Natural killer cell treated with Interleukin-12 subunit alpha and Interleukin-12 subunit beta and Interleukin-15 and Interleukin-18, amount 100 ng/mL, for 72 hours (primary cell): ENCODE measurements around the gene RELL1. TPM values are rescaled to one million over a fixed set of nuclear protein-coding genes. Genes with fewer than 3 reads are reported as not detected.
A peak's percentile ranks its signal among the peaks of the same experiment; 100 is the strongest.

ENCODE experiments used
- ATAC-seq, 2 donors: fragments of 150-1000 bp; cut with Tn5 transposase in 1 of 2; sonication (Bioruptor Pico), chemical (Tn5 transposase) in 1 of 2; 2 replicates each; pipeline ENCODE4 v1.10.0; 2021
- DNase-seq: peaks from one replicate; pipeline ENCODE4 v3.0.0; 2022; ENCODE audit warnings: low spot score
- H3K27ac Mint-ChIP-seq, 2 donors: 1 replicate in 1 of 2; 2 replicates in 1 of 2; pipeline ENCODE4 v1.8.0; 2022; ENCODE audit warnings: mixed read lengths in 2 of 2, mild to moderate bottlenecking in 1 of 2, moderate library complexity in 1 of 2
- H3K27me3 Mint-ChIP-seq, 2 donors: 1 replicate in 1 of 2; 2 replicates in 1 of 2; pipeline ENCODE4 v1.8.0; 2022; ENCODE audit warnings: mixed read lengths in 2 of 2
- H3K36me3 Mint-ChIP-seq: one replicate; pipeline ENCODE4 v1.8.0; 2022; ENCODE audit warnings: mixed read lengths
- H3K4me1 Mint-ChIP-seq, 2 donors: 1 replicate in 1 of 2; 2 replicates in 1 of 2; pipeline ENCODE4 v1.8.0; 2022; ENCODE audit warnings: low read depth in 2 of 2, mixed read lengths in 2 of 2, mild to moderate bottlenecking in 1 of 2
- H3K4me3 Mint-ChIP-seq: one replicate; pipeline ENCODE4 v1.8.0; 2022; ENCODE audit warnings: mixed read lengths
- H3K9me3 Mint-ChIP-seq: 2 replicates; pipeline ENCODE4 v1.8.0; 2022; ENCODE audit warnings: mixed read lengths
- total RNA-seq, 2 donors: library from RNA; stranded (reverse); gene quantifications; one replicate each; pipeline ENCODE4 v1.2.3, GENCODE V29; 2022

RELL1 gene
- total RNA-seq, 2 donors from 2014 or later = 11.5 to 23.7 TPM

DNA sequence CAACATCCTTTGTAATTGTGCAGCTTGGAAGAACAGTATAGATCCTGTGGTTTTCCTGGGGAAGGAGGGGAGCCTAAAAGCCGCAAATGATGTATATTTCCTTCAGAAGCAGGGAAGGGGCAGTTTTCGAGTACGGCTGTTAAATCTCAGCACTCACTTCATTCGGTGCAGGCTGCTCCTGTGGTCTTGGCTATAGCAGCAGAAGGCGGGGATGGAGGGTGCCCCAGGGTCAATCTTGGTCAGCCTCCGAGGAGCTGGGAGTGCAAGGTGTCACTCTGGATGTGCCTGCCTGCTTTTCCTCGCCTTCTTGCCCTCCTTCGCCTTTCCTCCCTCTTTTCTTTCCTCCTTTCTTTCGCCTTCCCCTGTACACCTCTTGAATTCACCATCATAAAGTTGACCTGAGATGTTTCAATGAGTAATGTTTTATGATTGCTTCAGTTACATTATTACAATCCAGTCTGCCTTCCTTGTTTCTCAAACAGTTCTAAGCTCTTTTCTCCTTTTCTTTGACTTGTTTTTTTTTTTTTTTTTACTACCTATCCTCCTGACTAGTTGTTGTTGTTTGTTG is 101.6 kb downstream of the RELL1 start:
- ATAC-seq (no peak), DNase-seq (no peak)
- Mint-ChIP-seq H3K27ac (no peak overlapping the region), H3K4me3 (no peak overlapping the region), H3K27me3 (peaks cover 13 to 24% of the 10 kb centered on the region in 2 donors), H3K36me3 (peaks cover 15% of the 10 kb centered on the region), H3K4me1 (peaks cover 6 to 7% of the 10 kb centered on the region in 2 donors), H3K9me3 (peaks cover 8% of the 10 kb centered on the region)

DNA sequence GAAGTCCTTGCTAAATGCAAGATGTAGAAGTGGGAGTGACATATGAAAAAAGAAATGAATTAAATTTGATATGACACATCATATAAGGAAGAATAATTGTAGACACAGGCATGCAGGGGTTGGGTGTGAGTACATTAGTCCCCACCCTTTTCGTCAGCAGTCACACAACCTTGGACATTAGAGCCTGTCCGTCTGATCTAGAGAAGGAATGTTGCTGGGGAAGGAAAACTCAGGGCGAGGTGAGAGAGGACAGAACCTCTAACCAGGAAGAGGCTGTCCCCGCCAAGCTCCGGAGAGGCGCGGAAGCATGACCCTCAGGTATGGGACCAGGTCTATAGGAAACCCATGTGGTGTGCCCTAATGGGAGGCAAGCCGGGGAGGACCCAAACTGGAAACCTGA is 102.1 kb downstream of the RELL1 start:
- H3K36me3 Mint-ChIP-seq = peaks cover 18% of the 10 kb centered on the region
- peaks cover 14 to 27% of the 10 kb centered on the region in 2 donors for H3K27me3 Mint-ChIP-seq

DNA sequence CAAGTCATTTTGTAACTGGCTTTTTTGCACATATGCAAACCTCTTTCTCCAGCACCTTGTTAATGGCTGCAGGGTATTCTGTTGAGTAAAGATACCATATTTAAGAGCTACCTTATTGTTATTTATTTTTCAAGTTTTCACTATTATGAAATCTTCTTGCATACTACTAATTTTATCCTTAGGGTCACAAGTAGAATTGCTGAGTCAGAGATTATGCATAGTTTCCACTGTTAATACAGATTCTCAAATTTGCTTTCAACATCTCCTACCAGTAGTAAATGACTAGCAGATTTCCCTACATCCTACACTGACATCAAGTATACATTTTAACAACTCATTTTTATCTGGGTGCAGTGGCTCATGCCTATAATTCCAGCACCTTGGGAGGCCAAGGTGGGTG is 112.6 kb downstream of the RELL1 start:
- no peak overlapping the region for H3K4me3 Mint-ChIP-seq
- no peak for ATAC-seq
- H3K27me3 Mint-ChIP-seq = peaks cover 18 to 36% of the 10 kb centered on the region in 2 donors
- no peak for DNase-seq
- H3K4me1 Mint-ChIP-seq = no peaks in the 10 kb centered on the region
- H3K9me3 Mint-ChIP-seq = peaks cover 11% of the 10 kb centered on the region
- peaks cover 21% of the 10 kb centered on the region for H3K36me3 Mint-ChIP-seq
- no peak overlapping the region for H3K27ac Mint-ChIP-seq

More for the DNA sequence above, 102.1 kb downstream of the RELL1 start:
- Mint-ChIP-seq H3K4me3 (no peak overlapping the region), H3K9me3 (peaks cover 11% of the 10 kb centered on the region), H3K4me1 (peaks cover 6 to 7% of the 10 kb centered on the region in 2 donors), H3K27ac (no peak overlapping the region)
- DNase-seq = no peak
- no peak for ATAC-seq

DNA sequence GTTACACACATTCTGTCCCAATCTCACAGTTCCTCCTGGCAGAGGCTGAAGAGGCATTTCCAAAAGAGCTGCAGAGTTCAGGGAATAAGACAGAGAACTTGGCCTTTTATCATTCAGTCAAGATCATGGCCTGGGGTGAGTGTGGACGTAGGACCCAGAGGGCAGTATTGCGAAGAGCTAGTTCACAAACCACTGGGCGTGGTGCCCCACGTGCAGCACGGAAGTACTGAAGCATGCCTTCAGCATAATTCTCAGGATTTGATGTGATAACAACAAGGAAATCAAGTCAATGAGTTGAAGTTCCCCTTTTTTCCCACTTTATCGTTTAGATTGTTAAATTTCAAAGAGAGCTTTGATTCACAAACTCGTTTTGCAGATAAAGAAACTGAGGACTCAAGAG is 117.7 kb downstream of the RELL1 start:
- H3K4me1 Mint-ChIP-seq = no peaks in the 10 kb centered on the region
- H3K36me3 Mint-ChIP-seq = no peaks in the 10 kb centered on the region
- ATAC-seq = no peak
- no peak overlapping the region for H3K4me3 Mint-ChIP-seq
- H3K9me3 Mint-ChIP-seq = no peaks in the 10 kb centered on the region
- DNase-seq = no peak
- H3K27ac Mint-ChIP-seq = no peak overlapping the region
- no peaks in the 10 kb centered on the region for H3K27me3 Mint-ChIP-seq

DNA sequence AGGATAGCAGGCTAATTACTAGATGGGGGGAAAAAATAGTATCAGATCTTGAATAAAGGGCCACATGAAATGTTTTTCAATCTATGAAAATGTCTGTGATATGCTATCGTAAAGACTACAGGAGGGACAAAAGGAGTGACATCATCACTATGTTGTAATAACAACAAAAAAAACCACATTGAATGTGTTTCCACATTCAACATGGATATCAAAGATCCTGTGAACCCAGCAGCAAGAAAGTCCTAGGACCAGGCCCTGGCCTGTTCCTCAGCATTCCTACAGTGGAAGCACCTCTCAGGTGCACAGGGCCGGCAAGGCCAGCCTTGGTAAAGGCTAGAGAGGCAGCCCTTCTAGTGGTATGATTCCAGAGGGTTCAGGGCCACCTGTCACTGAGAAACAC is 118.3 kb downstream of the RELL1 start:
- no peaks in the 10 kb centered on the region for H3K27me3 Mint-ChIP-seq
- no peaks in the 10 kb centered on the region for H3K4me1 Mint-ChIP-seq
- DNase-seq (no peak), ATAC-seq (peak in 1 of 2 donors; percentile 50)
- H3K27ac Mint-ChIP-seq = no peak overlapping the region
- H3K36me3 Mint-ChIP-seq = no peaks in the 10 kb centered on the region
- H3K9me3 Mint-ChIP-seq = no peaks in the 10 kb centered on the region
- no peak overlapping the region for H3K4me3 Mint-ChIP-seq

DNA sequence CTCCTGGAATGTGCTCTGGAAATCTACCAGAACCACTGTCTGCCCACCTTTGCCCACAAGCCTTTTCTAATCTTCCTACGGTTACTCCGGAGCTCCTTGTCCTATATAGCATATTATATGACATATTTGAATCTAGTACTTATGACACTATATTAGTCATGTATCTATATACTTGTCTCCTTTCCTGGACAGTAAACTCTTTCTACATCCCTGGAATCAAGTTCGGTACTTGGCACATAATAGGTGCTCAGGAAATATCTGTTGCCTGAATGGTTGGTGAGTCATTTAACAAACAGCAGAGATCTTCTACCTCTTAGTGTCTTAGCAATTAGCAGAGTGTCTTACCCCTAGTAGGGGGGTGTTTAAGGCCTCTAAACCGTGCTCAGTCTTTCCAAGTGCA is 123.6 kb downstream of the RELL1 start:
- Mint-ChIP-seq H3K4me1 (no peaks in the 10 kb centered on the region), H3K36me3 (no peaks in the 10 kb centered on the region)

DNA sequence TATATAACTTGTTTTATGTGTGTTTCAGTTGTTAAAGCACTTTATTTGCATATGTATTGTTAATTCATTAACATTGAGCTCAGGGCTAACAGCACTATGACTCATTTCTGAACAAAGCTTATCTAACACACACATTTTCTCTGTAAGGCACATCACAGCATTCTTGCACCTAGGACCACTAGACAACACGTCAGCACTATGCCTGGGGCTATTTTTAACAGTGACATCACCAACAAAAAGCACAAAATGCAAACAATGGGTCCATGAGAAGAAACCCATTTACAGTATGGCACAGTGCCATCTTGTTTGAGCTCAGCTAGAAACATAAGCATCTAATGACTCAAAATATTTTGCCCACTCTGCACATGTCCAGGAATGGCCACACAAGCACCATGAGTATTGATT is 124.4 kb downstream of the RELL1 start:
- no peaks in the 10 kb centered on the region for H3K9me3 Mint-ChIP-seq
- no peak overlapping the region for H3K27ac Mint-ChIP-seq
- ATAC-seq = peak in 1 of 2 donors; percentile 48
- no peak overlapping the region for H3K4me3 Mint-ChIP-seq
- DNase-seq = no peak
- no peaks in the 10 kb centered on the region for H3K36me3 Mint-ChIP-seq
- peaks cover 0 to 7% of the 10 kb centered on the region in 2 donors for H3K27me3 Mint-ChIP-seq
- no peaks in the 10 kb centered on the region for H3K4me1 Mint-ChIP-seq

More for the DNA sequence above, 123.6 kb downstream of the RELL1 start:
- DNase-seq (no peak), ATAC-seq (no peak)
- Mint-ChIP-seq H3K9me3 (no peaks in the 10 kb centered on the region), H3K4me3 (no peak overlapping the region), H3K27me3 (peaks cover 0 to 7% of the 10 kb centered on the region in 2 donors), H3K27ac (no peak overlapping the region)

DNA sequence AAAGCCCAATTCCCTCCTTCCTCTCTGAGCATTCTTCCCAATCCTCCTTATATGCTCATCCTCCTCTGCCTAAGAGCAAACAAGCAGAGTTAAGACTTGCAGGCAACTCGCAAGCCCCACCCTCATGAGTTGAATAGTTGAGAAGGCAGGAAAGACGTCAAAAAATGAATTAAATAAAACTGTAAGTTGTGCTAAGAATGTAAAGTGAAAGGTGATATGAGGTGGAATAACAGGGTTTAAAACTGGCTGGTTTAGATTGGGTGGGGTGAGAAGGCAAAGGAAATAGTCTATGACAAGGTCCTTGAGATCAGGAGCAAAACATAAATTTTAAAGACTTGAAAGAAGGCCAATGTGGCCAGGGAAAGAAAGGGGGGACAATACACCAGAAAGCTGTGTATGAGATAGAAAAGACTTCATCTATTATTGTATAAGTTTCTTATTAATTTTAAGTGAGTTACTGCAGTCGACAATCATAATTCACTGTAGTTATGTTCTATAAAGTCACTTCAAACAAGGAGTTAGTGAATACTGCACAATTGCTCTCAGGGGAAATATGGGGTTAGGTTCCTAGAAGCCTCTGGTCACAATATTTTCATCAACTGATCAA is 124.9 kb downstream of the RELL1 start:
- H3K27ac Mint-ChIP-seq = no peak overlapping the region
- no peak for ATAC-seq
- H3K4me3 Mint-ChIP-seq = no peak overlapping the region

More for the DNA sequence above, 124.9 kb downstream of the RELL1 start:
- Mint-ChIP-seq H3K27me3 (peaks cover 2 to 7% of the 10 kb centered on the region in 2 donors), H3K4me1 (no peaks in the 10 kb centered on the region), H3K36me3 (no peaks in the 10 kb centered on the region), H3K9me3 (no peaks in the 10 kb centered on the region)
- no peak for DNase-seq

Other genes with a start within 250 kb of the RELL1 start
- 10 to 100 TPM; 50.7 to 52.2 TPM for gene PGM2, start 140.3 kb upstream of the RELL1 start, total RNA-seq
- 10 to 100 TPM; 47.9 to 66.6 TPM for gene TBC1D1, start 204.7 kb upstream of the RELL1 start, total RNA-seq